Gastroesophageal sphincter (tissue), 3 donors: ENCODE measurements around the gene CENPI.

Experiments used
- CTCF ChIP-seq, 4 experiments: fragments of 200-600 bp in 2 of 4; fragments of 450-650 bp in 2 of 4; sonication (generic) in 1 of 4; IDR thresholded peaks; one replicate each; pipeline ENCODE4 v1.5.1; 2017 to 2019; ENCODE audit warnings: antibody characterized with exemption in 4 of 4, mild to moderate bottlenecking in 2 of 4, moderate library complexity in 2 of 4
- EP300 ChIP-seq: sonication (generic); formaldehyde crosslinking; IDR thresholded peaks from one replicate; pipeline ENCODE4 v1.6.1; 2017; ENCODE audit warnings: antibody characterized with exemption, mild to moderate bottlenecking
- POLR2A ChIP-seq, 2 donors: fragments of 450-650 bp; IDR thresholded peaks; one replicate each; pipeline ENCODE4 v1.6.1; 2017; ENCODE audit warnings: antibody characterized with exemption in 2 of 2, mild to moderate bottlenecking in 2 of 2, moderate library complexity in 1 of 2
- POLR2AphosphoS5 ChIP-seq: sonication (generic); formaldehyde crosslinking; IDR thresholded peaks from one replicate; pipeline ENCODE4 v1.6.1; 2017; ENCODE audit warnings: antibody characterized with exemption

- TF ChIP-seq CTCF (IDR thresholded peaks at IDR 0.05) = no peak
- TF ChIP-seq POLR2A (IDR thresholded peaks at IDR 0.05) = no peak
- no peak for TF ChIP-seq POLR2AphosphoS5
- no peak for TF ChIP-seq EP300
Observed at GRCh38 chrX:101080326-101081124, 17.5 kb upstream of the CENPI start.
